Measurements from ENCODE around the gene TFB1M.
"Not testable (repeated sequence)": the region's sequence is repeated elsewhere in the genome, so short reads cannot be mapped to it uniquely, and the experiment has no call there.

DNA sequence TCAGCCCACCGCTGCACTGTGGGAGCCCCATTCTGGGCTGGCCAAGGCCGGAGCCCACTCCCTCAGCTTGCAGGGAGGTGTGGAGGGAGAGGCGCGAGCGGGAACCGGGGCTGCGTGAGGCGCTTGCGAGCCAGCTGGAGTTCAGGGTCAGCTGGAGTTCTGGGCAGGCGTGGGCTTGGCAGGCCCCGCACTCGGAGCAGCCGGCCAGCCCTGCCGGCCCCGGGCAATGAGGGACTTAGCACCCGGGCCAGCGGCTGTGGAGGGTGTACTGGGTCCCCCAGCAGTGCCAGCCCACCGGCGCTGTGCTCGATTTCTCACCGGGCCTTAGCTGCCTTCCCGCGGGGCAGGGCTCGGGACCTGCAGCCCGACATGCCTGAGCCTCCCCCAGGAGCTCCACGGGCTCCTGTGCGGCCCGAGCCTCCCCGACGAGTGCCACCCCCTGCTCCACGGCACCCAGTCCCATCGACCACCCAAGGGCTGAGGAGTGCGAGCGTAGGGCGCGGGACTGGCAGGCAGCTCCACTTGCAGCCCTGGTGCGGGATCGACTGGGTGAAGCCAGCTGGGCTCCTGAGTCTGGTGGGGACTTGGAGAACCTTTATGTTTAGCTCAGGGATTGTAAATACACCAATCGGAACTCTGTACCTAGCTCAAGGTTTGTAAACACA lies 48.8 kb upstream of the TFB1M start:
- TF ChIP-seq, protein P1, sequence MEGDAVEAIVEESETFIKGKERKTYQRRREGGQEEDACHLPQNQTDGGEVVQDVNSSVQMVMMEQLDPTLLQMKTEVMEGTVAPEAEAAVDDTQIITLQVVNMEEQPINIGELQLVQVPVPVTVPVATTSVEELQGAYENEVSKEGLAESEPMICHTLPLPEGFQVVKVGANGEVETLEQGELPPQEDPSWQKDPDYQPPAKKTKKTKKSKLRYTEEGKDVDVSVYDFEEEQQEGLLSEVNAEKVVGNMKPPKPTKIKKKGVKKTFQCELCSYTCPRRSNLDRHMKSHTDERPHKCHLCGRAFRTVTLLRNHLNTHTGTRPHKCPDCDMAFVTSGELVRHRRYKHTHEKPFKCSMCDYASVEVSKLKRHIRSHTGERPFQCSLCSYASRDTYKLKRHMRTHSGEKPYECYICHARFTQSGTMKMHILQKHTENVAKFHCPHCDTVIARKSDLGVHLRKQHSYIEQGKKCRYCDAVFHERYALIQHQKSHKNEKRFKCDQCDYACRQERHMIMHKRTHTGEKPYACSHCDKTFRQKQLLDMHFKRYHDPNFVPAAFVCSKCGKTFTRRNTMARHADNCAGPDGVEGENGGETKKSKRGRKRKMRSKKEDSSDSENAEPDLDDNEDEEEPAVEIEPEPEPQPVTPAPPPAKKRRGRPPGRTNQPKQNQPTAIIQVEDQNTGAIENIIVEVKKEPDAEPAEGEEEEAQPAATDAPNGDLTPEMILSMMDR (conservative IDR thresholded peaks at IDR 0.05 in 1 of 2, IDR thresholded peaks at IDR 0.05 in 1 of 2; ENCODE audit: extremely low read depth in 1 of 2, insufficient read depth in 1 of 2, low read depth in 1 of 2, low read length in 2 of 2) = not testable (repeated sequence)
- TF ChIP-seq EZH2 (IDR thresholded peaks at IDR 0.05; ENCODE audit: borderline replicate concordance, low read length) = not testable (repeated sequence)
